ENCODE measurements around the gene ZNF761. TPM values are rescaled to one million over a fixed set of nuclear protein-coding genes. Genes with fewer than 3 reads are reported as not detected.
A peak's percentile ranks its signal among the peaks of the same experiment; 100 is the strongest.

The ZNF761 gene
- total and polyA plus RNA-seq, 2 of the 13 experiments (the other 11 are each of a cell fraction or from before 2014, with no cell fraction given): 11.6 to 16.2 TPM

GRCh38 chr19:53431399-53432087 lies at the start of gene ZNF761 (continued):
- TF ChIP-seq HMGXB4 (CRISPR knock-in tag; IDR thresholded peaks at IDR 0.05; ENCODE audit: borderline replicate concordance in 1 of 2, low read depth in 1 of 2): peak; percentile 60 to 68; a peak in 3 of 4 replicates
- no peak for TF ChIP-seq E2F5 (CRISPR knock-in tag; conservative IDR thresholded peaks at IDR 0.05)
- TF ChIP-seq, protein P1, sequence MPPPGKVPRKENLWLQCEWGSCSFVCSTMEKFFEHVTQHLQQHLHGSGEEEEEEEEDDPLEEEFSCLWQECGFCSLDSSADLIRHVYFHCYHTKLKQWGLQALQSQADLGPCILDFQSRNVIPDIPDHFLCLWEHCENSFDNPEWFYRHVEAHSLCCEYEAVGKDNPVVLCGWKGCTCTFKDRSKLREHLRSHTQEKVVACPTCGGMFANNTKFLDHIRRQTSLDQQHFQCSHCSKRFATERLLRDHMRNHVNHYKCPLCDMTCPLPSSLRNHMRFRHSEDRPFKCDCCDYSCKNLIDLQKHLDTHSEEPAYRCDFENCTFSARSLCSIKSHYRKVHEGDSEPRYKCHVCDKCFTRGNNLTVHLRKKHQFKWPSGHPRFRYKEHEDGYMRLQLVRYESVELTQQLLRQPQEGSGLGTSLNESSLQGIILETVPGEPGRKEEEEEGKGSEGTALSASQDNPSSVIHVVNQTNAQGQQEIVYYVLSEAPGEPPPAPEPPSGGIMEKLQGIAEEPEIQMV (CRISPR knock-in tag; IDR thresholded peaks at IDR 0.05; ENCODE audit: low read depth): no peak
- TF ChIP-seq, protein P2, sequence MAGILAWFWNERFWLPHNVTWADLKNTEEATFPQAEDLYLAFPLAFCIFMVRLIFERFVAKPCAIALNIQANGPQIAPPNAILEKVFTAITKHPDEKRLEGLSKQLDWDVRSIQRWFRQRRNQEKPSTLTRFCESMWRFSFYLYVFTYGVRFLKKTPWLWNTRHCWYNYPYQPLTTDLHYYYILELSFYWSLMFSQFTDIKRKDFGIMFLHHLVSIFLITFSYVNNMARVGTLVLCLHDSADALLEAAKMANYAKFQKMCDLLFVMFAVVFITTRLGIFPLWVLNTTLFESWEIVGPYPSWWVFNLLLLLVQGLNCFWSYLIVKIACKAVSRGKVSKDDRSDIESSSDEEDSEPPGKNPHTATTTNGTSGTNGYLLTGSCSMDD (CRISPR knock-in tag; IDR thresholded peaks at IDR 0.05): no peak
- no peak for TF ChIP-seq DPF2 (CRISPR knock-in tag; IDR thresholded peaks at IDR 0.05; ENCODE audit: borderline replicate concordance, low read depth)
- 0 out of 2 replicates have a peak, but pooled peaks have one; percentile 25 for TF ChIP-seq ZIK1 (CRISPR knock-in tag; IDR thresholded peaks at IDR 0.05; ENCODE audit: borderline replicate concordance, low read depth)
- TF ChIP-seq ZNF430 (CRISPR knock-in tag; IDR thresholded peaks at IDR 0.05): no peak; the same call in 1 of the 2 replicates
- no peak for TF ChIP-seq ZBTB2 (CRISPR knock-in tag; IDR thresholded peaks at IDR 0.05; ENCODE audit: low read depth)
- no peak for TF ChIP-seq FOXO4 (CRISPR knock-in tag; conservative IDR thresholded peaks at IDR 0.05)
- TF ChIP-seq ZNF44 (CRISPR knock-in tag; IDR thresholded peaks at IDR 0.05): no peak
- TF ChIP-seq HES4 (CRISPR knock-in tag; IDR thresholded peaks at IDR 0.05; ENCODE audit: borderline replicate concordance): no peak
- TF ChIP-seq, protein P3, sequence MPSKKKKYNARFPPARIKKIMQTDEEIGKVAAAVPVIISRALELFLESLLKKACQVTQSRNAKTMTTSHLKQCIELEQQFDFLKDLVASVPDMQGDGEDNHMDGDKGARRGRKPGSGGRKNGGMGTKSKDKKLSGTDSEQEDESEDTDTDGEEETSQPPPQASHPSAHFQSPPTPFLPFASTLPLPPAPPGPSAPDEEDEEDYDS (CRISPR knock-in tag; IDR thresholded peaks at IDR 0.05): peak; percentile 66
- TF ChIP-seq ZFX (CRISPR knock-in tag; IDR thresholded peaks at IDR 0.05; ENCODE audit: low read depth): peak; percentile 53; the same call in 1 of the 2 replicates
- no peak for TF ChIP-seq ZNF205 (CRISPR knock-in tag; IDR thresholded peaks at IDR 0.05)
- TF ChIP-seq SAFB2 (CRISPR knock-in tag; IDR thresholded peaks at IDR 0.05; ENCODE audit: borderline replicate concordance, low read depth): no peak; the same call in 1 of the 2 replicates
- TF ChIP-seq RBFOX2 (IDR thresholded peaks at IDR 0.05; ENCODE audit: low read depth, low read length): peak; percentile 70
- no peak for TF ChIP-seq NPAS2 (CRISPR knock-in tag; IDR thresholded peaks at IDR 0.05; ENCODE audit: borderline replicate concordance)
- TF ChIP-seq GFI1 (CRISPR knock-in tag; IDR thresholded peaks at IDR 0.05; ENCODE audit: borderline replicate concordance): peak; percentile 29; the same call in 1 of the 2 replicates
- TF ChIP-seq MAFK (conservative IDR thresholded peaks at IDR 0.05 in 1 of 2, IDR thresholded peaks at IDR 0.05 in 1 of 2; ENCODE audit: low read length in 2 of 2): no peak

Data from HepG2 (cell line).